Ecto neural progenitor cell (in vitro differentiated cells): ENCODE data around the gene MEF2C.

Experiments used
- DNase-seq: peaks from one replicate; pipeline ENCODE4 v3.0.0-alpha.2; 2018; ENCODE audit warnings: low spot score

The MEF2C gene

GRCh38 chr5:88686726-88687125 is 196.3 kb downstream of the MEF2C start:
- no peak for DNase-seq

GRCh38 chr5:88685591-88686541 is 197.1 kb downstream of the MEF2C start:
- DNase-seq = no peak

- peak; percentile 71 for DNase-seq
These were observed 199.4 kb downstream of the MEF2C start for GRCh38 chr5:88683506-88684135.

GRCh38 chr5:88682881-88683361 is 200.1 kb downstream of the MEF2C start:
- no peak for DNase-seq

GRCh38 chr5:88682131-88682530 is 200.9 kb downstream of the MEF2C start:
- DNase-seq = no peak

- no peak for DNase-seq
These were observed 201.7 kb downstream of the MEF2C start for GRCh38 chr5:88681211-88681803.

- peak; percentile 91 for DNase-seq
These were observed 202.5 kb downstream of the MEF2C start for GRCh38 chr5:88680253-88681132.

GRCh38 chr5:88679638-88680037 is 203.3 kb downstream of the MEF2C start:
- no peak for DNase-seq

GRCh38 chr5:88678770-88679381 is 204.1 kb downstream of the MEF2C start:
- DNase-seq = no peak

- DNase-seq = peak; percentile 61
These were observed 204.8 kb downstream of the MEF2C start for GRCh38 chr5:88677943-88678769.

- DNase-seq = no peak
These were observed 205.5 kb downstream of the MEF2C start for GRCh38 chr5:88677376-88677895.

GRCh38 chr5:88676637-88677375 is 206.2 kb downstream of the MEF2C start:
- no peak for DNase-seq

- peak; percentile 58 for DNase-seq
These were observed 207.0 kb downstream of the MEF2C start for GRCh38 chr5:88675708-88676636.

GRCh38 chr5:88675168-88675707 is 207.7 kb downstream of the MEF2C start:
- no peak for DNase-seq

- DNase-seq = peak; percentile 70
These were observed 208.4 kb downstream of the MEF2C start for GRCh38 chr5:88674356-88675167.

- no peak for DNase-seq
These were observed 209.5 kb downstream of the MEF2C start for GRCh38 chr5:88673253-88674105.
